ENCODE measurements around the gene ABCF1.

The ABCF1 gene

GRCh38 chr6:30626484-30627366 is 55.5 kb downstream of the ABCF1 start, which contains the start of gene ATAT1:
Gene ATAT1 (plus strand): TSS chr6:30626874.
- peak; percentile 79 for DNase-seq (ENCODE audit: low spot score)

- DNase-seq (ENCODE audit: low spot score), result no peak
Measured at GRCh38 chr6:30635834-30636233, 64.6 kb downstream of the ABCF1 start.

GRCh38 chr6:30640481-30640880 is 69.2 kb downstream of the ABCF1 start:
- peak; percentile 44 for DNase-seq (ENCODE audit: low spot score)

GRCh38 chr6:30641048-30641447 is 69.8 kb downstream of the ABCF1 start:
- no peak for DNase-seq (ENCODE audit: low spot score)

All from hematopoietic multipotent progenitor cell treated with erythropoietin and hydrocortisone succinate and interleukin-3 and kit ligand, for 17 days (in vitro differentiated cells).